NCI-H1694 treated with DMSO at 0.1 percent for 48 hours (cell line): ENCODE measurements around the gene TMEM26.
"Not testable (repeated sequence)": the region's sequence is repeated elsewhere in the genome, so short reads cannot be mapped to it uniquely, and the experiment has no call there.

Experiments
- DNase-seq: peaks from one replicate; lab custom pipeline; 2025; lab: John Stamatoyannopoulos, UW

TMEM26 gene

DNA sequence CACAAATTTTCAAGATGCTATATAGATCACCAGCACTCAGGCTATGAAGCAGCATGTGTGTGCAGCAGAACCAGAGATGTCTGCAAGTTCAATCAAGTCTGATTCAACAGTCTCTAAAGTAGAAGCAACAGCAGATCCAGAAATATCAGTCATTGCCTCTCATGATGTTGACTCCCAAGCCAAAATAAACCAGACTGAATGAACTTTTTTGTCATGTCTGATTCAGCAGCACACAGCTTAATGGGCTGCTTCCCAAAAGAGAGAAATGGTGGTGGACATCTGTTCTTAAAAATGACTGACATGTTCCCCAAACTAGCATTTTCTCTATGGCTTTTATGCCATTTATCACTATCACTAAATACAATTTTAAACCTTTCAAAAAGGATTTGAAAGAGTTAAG is 53.8 kb downstream of the TMEM26 start:
- no peak for DNase-seq

GRCh38 chr10:61398366-61399129 is 54.6 kb downstream of the TMEM26 start:
- no peak for DNase-seq

DNA sequence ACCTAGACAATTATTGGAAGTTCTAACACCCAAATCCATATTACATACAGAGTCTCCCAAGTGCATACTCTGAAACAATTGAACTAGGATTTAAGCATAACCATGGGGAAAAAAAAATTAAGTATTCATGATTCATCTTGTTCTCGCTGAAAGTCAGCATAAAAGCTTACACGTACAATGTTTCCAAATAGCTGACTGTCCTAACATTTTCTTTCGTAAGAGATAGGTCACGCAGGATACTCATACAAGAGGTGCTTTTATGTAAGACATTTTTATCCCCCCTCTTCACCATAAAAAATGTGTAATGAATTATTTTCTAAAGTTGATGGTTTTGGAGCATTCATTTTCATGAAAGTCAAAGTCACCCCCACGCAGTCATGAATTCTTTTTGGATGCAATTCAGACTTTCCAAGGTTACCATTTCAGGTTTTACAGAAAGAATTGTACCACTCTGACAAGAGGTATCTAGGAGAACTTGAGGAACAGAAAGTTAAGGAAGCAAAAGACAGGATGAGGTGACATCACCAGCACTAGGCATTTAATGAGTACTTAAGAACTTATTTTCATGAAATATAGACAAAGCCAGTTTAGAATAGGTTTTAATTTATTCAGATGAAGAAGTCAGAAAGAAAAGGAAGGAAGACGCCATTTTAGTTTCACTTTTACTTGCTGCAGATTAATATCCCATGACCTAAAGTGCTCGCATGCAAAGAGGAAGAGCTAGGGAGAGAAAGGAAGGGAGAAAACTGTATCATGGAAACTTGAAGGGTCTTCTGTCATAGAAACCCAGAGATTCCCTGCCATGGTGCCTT is 55.8 kb downstream of the TMEM26 start:
- no peak for DNase-seq

DNA sequence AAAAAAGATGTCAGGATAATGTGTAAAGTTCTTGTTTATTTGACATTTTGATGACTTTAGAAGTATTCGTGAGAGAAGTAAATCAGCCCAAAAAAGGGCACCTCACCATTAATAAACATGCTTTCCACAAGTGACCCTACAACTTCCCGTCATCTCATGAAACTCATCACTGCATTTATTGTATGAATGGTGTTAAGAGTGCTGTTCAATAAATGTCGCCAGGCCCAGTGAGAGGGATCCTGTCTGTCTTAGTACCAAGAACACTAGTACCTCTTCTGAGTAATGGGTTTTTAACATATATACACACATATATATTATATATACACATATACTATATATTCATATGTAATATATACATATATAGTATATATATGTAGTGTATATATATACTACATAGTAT is 61.9 kb downstream of the TMEM26 start:
- DNase-seq, result no peak

DNA sequence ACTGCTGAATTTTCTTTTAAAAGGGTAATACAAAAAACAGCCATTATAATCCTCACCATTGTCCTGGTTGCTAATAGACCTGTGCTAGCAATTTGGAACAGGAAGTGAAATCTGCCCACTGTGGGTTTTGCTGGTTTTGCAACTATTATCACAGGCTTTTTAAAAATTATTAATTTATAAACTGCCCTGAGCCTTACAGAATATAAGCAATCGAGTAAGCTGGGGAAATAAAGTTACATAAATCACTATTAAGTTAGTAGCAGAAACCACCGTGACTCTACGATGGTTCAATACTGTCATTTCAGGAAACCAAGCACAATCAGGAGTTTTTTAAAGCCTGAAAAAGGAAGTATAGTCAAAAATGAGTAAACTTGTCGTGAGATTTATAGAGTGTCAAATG is 62.3 kb downstream of the TMEM26 start:
- no peak for DNase-seq

GRCh38 chr10:61389887-61390286 is 63.3 kb downstream of the TMEM26 start:
- no peak for DNase-seq

GRCh38 chr10:61388986-61389385 is 64.2 kb downstream of the TMEM26 start:
- not testable (repeated sequence) for DNase-seq

DNA sequence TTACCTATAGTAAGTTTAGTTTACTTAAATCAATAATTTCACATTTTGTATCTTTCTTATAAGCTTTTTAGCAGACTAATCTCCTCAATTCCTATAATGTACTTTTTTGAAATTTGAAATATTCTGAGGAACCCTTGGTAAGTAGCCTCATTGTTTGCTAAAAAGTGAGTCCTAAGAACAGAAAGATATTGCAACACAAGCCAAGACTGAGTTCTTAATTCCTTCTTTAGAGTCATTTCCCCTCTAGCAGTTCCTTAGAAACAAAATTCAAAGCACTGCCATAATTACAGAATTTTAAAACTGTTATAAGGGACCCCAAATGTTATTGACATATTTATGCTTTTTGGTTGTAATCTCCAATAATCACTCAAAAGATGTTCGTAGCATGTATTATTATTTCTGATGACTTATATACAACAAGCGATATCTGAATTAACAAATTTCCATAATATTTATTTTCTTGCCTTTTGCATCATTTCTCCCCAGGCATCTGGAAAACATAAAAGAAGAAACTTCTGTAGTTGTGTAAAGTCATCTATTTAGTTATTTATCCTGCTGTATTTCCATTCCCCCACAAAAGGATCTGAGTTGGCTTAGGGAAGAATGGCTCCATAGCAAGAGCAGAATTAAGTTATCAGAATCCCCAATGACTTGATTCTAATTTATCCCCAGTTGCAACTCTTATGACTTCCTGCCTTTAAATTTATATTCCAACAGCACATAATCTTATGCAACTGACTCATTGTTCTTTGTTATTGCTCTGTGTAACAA is 67.8 kb downstream of the TMEM26 start:
- no peak for DNase-seq

DNA sequence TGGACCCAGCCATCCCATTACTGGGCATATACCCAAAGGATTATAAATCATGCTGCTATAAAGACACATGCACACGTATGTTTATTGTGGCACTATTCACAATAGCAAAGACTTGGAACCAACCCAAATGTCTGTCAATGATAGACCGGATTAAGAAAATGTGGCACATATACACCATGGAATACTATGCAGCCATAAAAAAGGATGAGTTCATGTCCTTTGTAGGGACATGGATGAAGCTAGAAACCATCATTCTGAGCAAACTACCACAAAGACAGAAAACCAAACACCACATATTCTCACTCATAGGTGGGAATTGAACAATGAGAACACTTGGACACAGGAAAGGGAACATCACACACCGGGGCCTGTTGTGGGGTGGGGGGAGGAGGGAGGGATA is 72.0 kb downstream of the TMEM26 start:
- not testable (repeated sequence) for DNase-seq

- DNase-seq, result no peak
These were observed 74.3 kb downstream of the TMEM26 start for GRCh38 chr10:61378865-61379264.

DNA sequence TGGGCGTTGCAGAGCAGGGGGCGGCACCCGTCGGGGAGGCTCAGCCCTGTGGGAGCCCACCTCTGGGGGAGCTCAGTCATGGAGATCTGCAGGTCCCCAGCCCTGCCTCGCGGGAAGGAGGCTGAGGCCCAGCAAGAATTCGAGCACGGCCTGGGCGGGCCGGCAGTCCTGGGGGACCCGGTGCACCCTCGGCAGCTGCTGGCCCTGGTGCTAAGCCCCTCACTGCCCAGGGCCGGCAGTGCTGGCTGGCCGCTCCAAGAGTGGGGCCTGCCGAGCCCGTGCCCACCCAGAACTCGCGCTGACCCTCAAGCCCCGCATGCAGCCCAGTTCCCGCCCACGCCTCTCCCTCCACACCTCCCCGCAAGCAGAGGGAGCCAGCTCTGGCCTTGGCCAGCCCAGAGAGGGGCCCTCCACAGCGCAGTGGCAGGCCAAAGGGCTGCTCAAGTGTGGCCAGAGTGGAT is 76.2 kb downstream of the TMEM26 start:
- no peak for DNase-seq

DNA sequence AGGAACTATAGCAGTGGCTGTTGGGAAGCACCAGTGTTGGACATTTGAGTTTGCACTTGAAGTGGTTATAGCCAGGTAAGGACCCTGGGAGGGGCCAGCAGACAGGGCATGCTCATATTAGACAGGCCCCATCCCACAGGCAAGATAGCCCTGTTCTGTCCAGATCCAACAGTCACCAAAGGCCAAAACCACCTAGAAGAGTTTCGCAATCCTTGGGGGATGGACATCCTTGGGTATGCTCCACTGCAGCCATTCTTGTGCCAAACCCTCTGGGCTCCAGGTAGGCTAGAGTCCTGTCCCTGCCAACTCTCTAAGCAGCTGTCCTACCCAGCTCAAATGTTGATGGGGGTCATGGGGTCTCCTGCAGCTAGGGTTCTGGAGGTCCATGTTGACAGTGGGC is 76.8 kb downstream of the TMEM26 start:
- no peak for DNase-seq

- DNase-seq, result no peak
These were observed 86.8 kb downstream of the TMEM26 start for GRCh38 chr10:61366365-61366764.

DNA sequence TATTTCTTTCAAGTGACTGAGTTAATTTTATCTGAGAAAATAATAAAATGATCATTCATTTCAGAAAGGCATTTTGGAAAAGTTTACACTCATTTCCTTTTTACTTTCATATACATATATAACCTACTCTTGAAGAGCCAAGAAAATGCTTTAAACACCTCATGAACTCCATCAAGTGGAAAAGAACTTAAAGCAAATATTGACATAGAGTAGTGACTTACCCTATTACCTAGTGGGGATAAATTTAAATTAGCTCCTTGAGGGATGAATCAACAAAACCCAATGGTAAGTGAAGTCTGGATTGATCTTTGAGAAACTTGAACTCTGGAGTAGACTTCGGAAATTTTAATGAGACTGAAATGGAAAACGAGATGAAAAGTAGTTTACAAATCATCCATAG is 88.6 kb downstream of the TMEM26 start:
- DNase-seq, result no peak

DNA sequence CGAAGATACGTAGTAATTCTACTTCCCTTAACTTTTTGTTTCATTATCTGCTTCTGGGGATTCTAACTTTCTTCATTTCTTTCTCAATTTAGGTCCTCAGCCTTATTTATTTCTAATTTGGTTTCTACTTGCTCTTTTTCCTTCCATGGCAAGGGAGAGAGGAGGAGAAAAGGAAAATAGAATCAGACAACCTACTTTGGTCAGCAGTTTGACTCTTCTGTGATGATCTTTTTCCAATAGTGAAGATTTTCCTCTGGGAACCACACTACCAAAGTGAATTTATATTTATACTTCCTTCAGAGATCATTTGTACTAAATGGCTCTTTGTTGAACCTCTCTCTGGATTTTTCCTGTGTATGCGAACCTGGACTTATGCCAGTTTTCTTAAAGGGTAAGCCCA is 90.2 kb downstream of the TMEM26 start:
- no peak for DNase-seq

DNA sequence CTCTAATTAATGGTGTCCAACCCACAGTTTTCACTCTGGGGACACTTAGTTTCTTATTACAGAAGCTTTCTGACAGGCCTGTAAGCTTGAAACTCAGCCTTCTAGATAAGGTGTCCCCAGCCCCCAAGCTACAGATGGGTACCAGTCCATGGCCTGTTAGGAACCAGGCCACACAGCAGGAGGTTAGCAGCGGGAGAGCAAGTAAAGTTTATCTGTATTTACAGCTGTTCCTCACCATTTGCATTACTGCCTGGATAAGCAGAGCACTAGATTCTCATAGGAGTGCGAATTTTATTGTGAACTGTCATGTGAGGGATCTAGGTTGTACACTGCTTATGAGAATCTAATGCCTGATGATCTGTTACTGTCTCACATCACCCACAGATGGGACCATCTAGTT is 93.7 kb downstream of the TMEM26 start:
- no peak for DNase-seq

DNA sequence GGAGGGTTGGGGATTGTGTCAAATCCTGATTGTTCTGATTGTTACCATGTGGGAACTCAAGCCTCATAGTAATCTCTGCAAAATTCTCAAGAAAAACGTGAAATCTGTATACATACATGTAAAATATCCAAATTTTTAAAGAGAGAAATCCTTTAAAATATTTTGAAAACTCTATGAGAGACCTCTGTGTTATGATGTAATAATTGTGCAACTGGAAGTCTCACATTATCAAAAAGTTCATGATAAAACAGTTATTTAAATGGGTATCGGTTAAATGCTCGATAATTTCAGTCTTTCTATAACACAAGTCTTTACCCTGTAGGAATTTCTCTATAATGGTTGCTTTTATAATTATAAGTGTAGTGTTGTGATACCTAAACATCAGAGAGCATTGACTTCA is 95.5 kb downstream of the TMEM26 start:
- no peak for DNase-seq
